Mesendoderm (in vitro differentiated cells): ENCODE results near the gene MYO18B.

Source experiments
- DNase-seq: peaks from one replicate; pipeline ENCODE4 v3.0.0; 2013
- H2AK5ac ChIP-seq: 2 replicates; pipeline ENCODE4 v1.6.1; 2013; ENCODE audit warnings: low read length, inconsistent platforms
- H2BK120ac ChIP-seq: 2 replicates; pipeline ENCODE4 v1.6.1; 2013; ENCODE audit warnings: low read depth, mild to moderate bottlenecking, low read length, moderate library complexity, mixed read lengths
- H2BK15ac ChIP-seq: replicated peaks from 2 replicates; pipeline ENCODE4 v1.6.1; 2013; ENCODE audit warnings: low read depth, mild to moderate bottlenecking, moderate library complexity
- H2BK5ac ChIP-seq: 2 replicates; pipeline ENCODE4 v1.6.1; 2013; ENCODE audit warnings: low read length, inconsistent platforms
- H3K18ac ChIP-seq: 2 replicates; pipeline ENCODE4 v1.6.1; 2013; ENCODE audit warnings: mild to moderate bottlenecking, low read length, mixed read lengths
- H3K23ac ChIP-seq: one replicate; pipeline ENCODE4 v1.6.1; 2013; ENCODE audit warnings: low read length
- H3K27ac ChIP-seq: 2 replicates; pipeline ENCODE4 v1.5.1; 2013; ENCODE audit warnings: low read depth, mild to moderate bottlenecking, inconsistent platforms, low read length, moderate library complexity
- H3K27me3 ChIP-seq: 2 replicates; pipeline ENCODE4 v1.6.1; 2013; ENCODE audit warnings: low read length, control low read depth, mild to moderate bottlenecking, inconsistent platforms; ENCODE audit not compliant: insufficient read depth, poor library complexity
- H3K36me3 ChIP-seq: 2 replicates; pipeline ENCODE4 v1.6.1; 2013; ENCODE audit warnings: low read length, inconsistent platforms; ENCODE audit not compliant: control insufficient read depth, insufficient read depth
- H3K4ac ChIP-seq: one replicate; pipeline ENCODE4 v1.6.1; 2013; ENCODE audit warnings: low read depth, mild to moderate bottlenecking, low read length, moderate library complexity
- H3K4me1 ChIP-seq: 2 replicates; pipeline ENCODE4 v1.6.1; 2013; ENCODE audit warnings: low read depth, low read length, inconsistent platforms; ENCODE audit not compliant: control insufficient read depth
- H3K4me2 ChIP-seq: 2 replicates; pipeline ENCODE4 v1.6.1; 2013; ENCODE audit warnings: low read length
- H3K4me3 ChIP-seq: 2 replicates; pipeline ENCODE4 v1.5.1; 2013; ENCODE audit warnings: mild to moderate bottlenecking, low read length
- H3K56ac ChIP-seq: one replicate; pipeline ENCODE4 v1.6.1; 2013; ENCODE audit warnings: low read length
- H3K79me1 ChIP-seq: 2 replicates; pipeline ENCODE4 v1.6.1; 2013; ENCODE audit warnings: low read length, inconsistent platforms
- H3K79me2 ChIP-seq: 2 replicates; pipeline ENCODE4 v1.6.1; 2013; ENCODE audit warnings: mild to moderate bottlenecking, low read length; ENCODE audit not compliant: control insufficient read depth, insufficient read depth
- H3K9ac ChIP-seq: 2 replicates; pipeline ENCODE4 v1.6.1; 2013; ENCODE audit warnings: low read length, inconsistent platforms
- H4K5ac ChIP-seq: one replicate; pipeline ENCODE4 v1.6.1; 2013; ENCODE audit warnings: low read length
- H4K8ac ChIP-seq: one replicate; pipeline ENCODE4 v1.6.1; 2013; ENCODE audit warnings: low read depth, mild to moderate bottlenecking, control low read depth, low read length, moderate library complexity
- WGBS: extraction: QIAGEN DNeasy Blood & Tissue Kit; methylation state at CpG from one replicate; pipeline ENCODE4 v1.1.7; 2013; ENCODE audit warnings: low lambda C conversion rate, missing lambda C conversion rate; ENCODE audit not compliant: insufficient coverage; ENCODE audit errors: extremely low coverage; 5-methylcytosine and 5-hydroxymethylcytosine counted together

Gene MYO18B

GRCh38 chr22:25777411-25777810 lies 35.4 kb downstream of the MYO18B start:
- H3K4ac ChIP-seq = no peak overlapping the region
- no peaks in the 10 kb centered on the region for H3K79me1 ChIP-seq
- no peaks in the 10 kb centered on the region for H3K79me2 ChIP-seq
- H3K18ac ChIP-seq = no peak overlapping the region
- DNase-seq = no peak
- no peak overlapping the region for H2BK5ac ChIP-seq
- no peak overlapping the region for H2AK5ac ChIP-seq
- no peaks in the 10 kb centered on the region for H3K4me1 ChIP-seq
- H3K4me3 ChIP-seq = no peak overlapping the region
- H2BK120ac ChIP-seq = no peak overlapping the region
- no peak overlapping the region for H4K8ac ChIP-seq
- H3K56ac ChIP-seq = no peak overlapping the region
- no peak overlapping the region for H4K5ac ChIP-seq
- H3K27ac ChIP-seq = no peak overlapping the region
- H3K23ac ChIP-seq = no peak overlapping the region
- H3K4me2 ChIP-seq = no peak overlapping the region
- no CpG with 5 or more reads among the region's 9 CpGs for WGBS
- H2BK15ac ChIP-seq = no peak overlapping the region
- H3K36me3 ChIP-seq = no peaks in the 10 kb centered on the region
- no peaks in the 10 kb centered on the region for H3K27me3 ChIP-seq
- no peak overlapping the region for H3K9ac ChIP-seq

GRCh38 chr22:25777870-25778269 lies 35.9 kb downstream of the MYO18B start:
- no peak overlapping the region for H3K27ac ChIP-seq
- H3K4me3 ChIP-seq = no peak overlapping the region
- no peak overlapping the region for H3K56ac ChIP-seq
- no peak for DNase-seq
- H2BK5ac ChIP-seq = no peak overlapping the region
- H3K23ac ChIP-seq = no peak overlapping the region
- no peak overlapping the region for H4K8ac ChIP-seq
- H3K18ac ChIP-seq = no peak overlapping the region
- no peak overlapping the region for H3K4ac ChIP-seq
- H3K27me3 ChIP-seq = no peaks in the 10 kb centered on the region
- H4K5ac ChIP-seq = no peak overlapping the region
- WGBS = no CpG with 5 or more reads among the region's 8 CpGs
- no peaks in the 10 kb centered on the region for H3K79me2 ChIP-seq
- H3K79me1 ChIP-seq = no peaks in the 10 kb centered on the region
- no peaks in the 10 kb centered on the region for H3K4me1 ChIP-seq
- no peak overlapping the region for H3K9ac ChIP-seq
- H2BK15ac ChIP-seq = no peak overlapping the region
- H3K36me3 ChIP-seq = no peaks in the 10 kb centered on the region
- H2BK120ac ChIP-seq = no peak overlapping the region
- H2AK5ac ChIP-seq = no peak overlapping the region
- H3K4me2 ChIP-seq = no peak overlapping the region

- Histone ChIP-seq H3K27me3 (no peaks in the 10 kb centered on the region), H2BK5ac (no peak overlapping the region), H3K36me3 (no peaks in the 10 kb centered on the region), H2BK15ac (no peak overlapping the region), H3K18ac (no peak overlapping the region), H3K79me2 (no peaks in the 10 kb centered on the region), H3K4me2 (no peak overlapping the region), H2BK120ac (no peak overlapping the region), H3K4ac (no peak overlapping the region), H4K5ac (no peak overlapping the region), H3K4me1 (no peaks in the 10 kb centered on the region), H3K9ac (no peak overlapping the region), H3K27ac (no peak overlapping the region), H2AK5ac (no peak overlapping the region), H3K56ac (no peak overlapping the region), H3K79me1 (no peaks in the 10 kb centered on the region), H3K23ac (no peak overlapping the region), H3K4me3 (no peak overlapping the region), H4K8ac (no peak overlapping the region)
- WGBS = no CpG with 5 or more reads among the region's 2 CpGs
- no peak for DNase-seq
Observed at GRCh38 chr22:25779426-25779825, 37.4 kb downstream of the MYO18B start.

GRCh38 chr22:25779890-25780289 lies 37.9 kb downstream of the MYO18B start:
- Histone ChIP-seq H3K56ac (no peak overlapping the region), H2BK5ac (no peak overlapping the region), H3K4me1 (no peaks in the 10 kb centered on the region), H3K79me1 (no peaks in the 10 kb centered on the region), H2BK120ac (no peak overlapping the region), H3K79me2 (no peaks in the 10 kb centered on the region), H3K4me3 (no peak overlapping the region), H3K27me3 (no peaks in the 10 kb centered on the region), H3K27ac (no peak overlapping the region), H2AK5ac (no peak overlapping the region), H3K4ac (no peak overlapping the region), H2BK15ac (no peak overlapping the region), H3K4me2 (no peak overlapping the region), H3K23ac (no peak overlapping the region), H3K36me3 (no peaks in the 10 kb centered on the region), H3K9ac (no peak overlapping the region), H4K8ac (no peak overlapping the region), H3K18ac (no peak overlapping the region), H4K5ac (no peak overlapping the region)
- DNase-seq = no peak
- no CpG with 5 or more reads among the region's 13 CpGs for WGBS

GRCh38 chr22:25780673-25781072 lies 38.7 kb downstream of the MYO18B start:
- Histone ChIP-seq H4K8ac (no peak overlapping the region), H3K23ac (no peak overlapping the region), H2BK120ac (no peak overlapping the region), H3K4me2 (no peak overlapping the region), H3K56ac (no peak overlapping the region), H3K9ac (no peak overlapping the region), H3K18ac (no peak overlapping the region), H3K4me3 (no peak overlapping the region), H3K79me2 (no peaks in the 10 kb centered on the region), H2BK15ac (no peak overlapping the region), H3K79me1 (no peaks in the 10 kb centered on the region), H3K27ac (no peak overlapping the region), H2BK5ac (no peak overlapping the region), H3K4ac (no peak overlapping the region), H3K4me1 (no peaks in the 10 kb centered on the region), H3K36me3 (no peaks in the 10 kb centered on the region), H4K5ac (no peak overlapping the region), H3K27me3 (no peaks in the 10 kb centered on the region), H2AK5ac (no peak overlapping the region)
- no CpG with 5 or more reads among the region's 11 CpGs for WGBS
- no peak for DNase-seq

GRCh38 chr22:25781801-25782200 lies 39.8 kb downstream of the MYO18B start:
- no peak overlapping the region for H2AK5ac ChIP-seq
- no peak for DNase-seq
- no peak overlapping the region for H3K4me2 ChIP-seq
- no peak overlapping the region for H3K56ac ChIP-seq
- H2BK15ac ChIP-seq = no peak overlapping the region
- no peaks in the 10 kb centered on the region for H3K79me2 ChIP-seq
- no peak overlapping the region for H4K5ac ChIP-seq
- no peak overlapping the region for H3K9ac ChIP-seq
- WGBS = no CpG with 5 or more reads among the region's 8 CpGs
- no peaks in the 10 kb centered on the region for H3K4me1 ChIP-seq
- no peak overlapping the region for H4K8ac ChIP-seq
- H2BK120ac ChIP-seq = no peak overlapping the region
- H2BK5ac ChIP-seq = no peak overlapping the region
- H3K4me3 ChIP-seq = no peak overlapping the region
- H3K27ac ChIP-seq = no peak overlapping the region
- H3K23ac ChIP-seq = no peak overlapping the region
- H3K18ac ChIP-seq = no peak overlapping the region
- no peaks in the 10 kb centered on the region for H3K36me3 ChIP-seq
- H3K4ac ChIP-seq = no peak overlapping the region
- no peaks in the 10 kb centered on the region for H3K79me1 ChIP-seq
- no peaks in the 10 kb centered on the region for H3K27me3 ChIP-seq
